Stomach (tissue), 4 donors: Measurements from ENCODE around the gene SLC6A8.

Experiments used
- CTCF ChIP-seq, 7 experiments: fragments of 450-650 bp in 4 of 7; fragments of 200-600 bp in 3 of 7; sonication (generic) in 3 of 7; IDR thresholded peaks; one replicate each; pipeline ENCODE4 v1.5.1; 2016 to 2019; ENCODE audit warnings: antibody characterized with exemption in 7 of 7, control low read depth in 2 of 7, mild to moderate bottlenecking in 1 of 7
- EP300 ChIP-seq: sonication (generic); formaldehyde crosslinking; IDR thresholded peaks from one replicate; pipeline ENCODE4 v1.6.1; 2017; ENCODE audit warnings: antibody characterized with exemption
- POLR2A ChIP-seq, 4 donors: fragments of 450-650 bp; IDR thresholded peaks; one replicate each; pipeline ENCODE4 v1.6.1; 2016; ENCODE audit warnings: antibody characterized with exemption in 4 of 4, control low read depth in 2 of 4, mild to moderate bottlenecking in 1 of 4, moderate library complexity in 1 of 4

- TF ChIP-seq CTCF (IDR thresholded peaks at IDR 0.05) = no peak
- no peak for TF ChIP-seq POLR2A (IDR thresholded peaks at IDR 0.05)
- no peak for TF ChIP-seq EP300
These were observed 2.1 kb downstream of the SLC6A8 start for GRCh38 chrX:153689654-153690465.
